NB4 (cell line): ENCODE data around the gene NPHP4.

Source experiments
- POLR2A ChIP-seq: IDR thresholded peaks from 2 replicates; pipeline ENCODE4 v1.6.1; 2011; ENCODE audit warnings: mild to moderate bottlenecking; ENCODE audit not compliant: insufficient read length; ENCODE audit errors: extremely low read depth
- TF ChIP-seq, protein P1 (sequence below): IDR thresholded peaks from one replicate; pipeline ENCODE4 v1.5.1; 2012; ENCODE audit warnings: low read depth, low read length
- TF ChIP-seq, protein P2 (sequence below): IDR thresholded peaks from 2 replicates; pipeline ENCODE4 v1.6.1; 2011; ENCODE audit warnings: low read depth, low read length

DNA sequence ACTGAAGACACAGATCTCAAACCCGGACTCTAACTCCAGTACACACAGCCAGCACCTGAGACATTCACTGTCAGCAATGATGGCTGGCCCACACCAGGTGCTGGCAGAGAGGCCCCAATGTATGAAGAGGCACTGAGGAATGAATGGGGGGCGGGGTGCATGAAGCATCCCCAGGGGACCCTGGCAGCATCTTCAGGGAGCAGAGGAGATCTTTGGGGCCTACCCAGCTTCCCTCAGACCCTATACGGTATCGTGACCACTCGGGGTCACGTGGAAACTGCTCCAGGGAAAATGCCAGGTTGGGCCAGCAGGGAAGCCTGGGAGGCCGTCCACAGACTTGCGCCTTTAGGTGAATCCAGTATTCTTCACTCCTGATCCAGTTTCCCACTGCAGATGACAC, 84.3 kb downstream of the NPHP4 start:
- TF ChIP-seq POLR2A, result no peak
- TF ChIP-seq, protein P1, sequence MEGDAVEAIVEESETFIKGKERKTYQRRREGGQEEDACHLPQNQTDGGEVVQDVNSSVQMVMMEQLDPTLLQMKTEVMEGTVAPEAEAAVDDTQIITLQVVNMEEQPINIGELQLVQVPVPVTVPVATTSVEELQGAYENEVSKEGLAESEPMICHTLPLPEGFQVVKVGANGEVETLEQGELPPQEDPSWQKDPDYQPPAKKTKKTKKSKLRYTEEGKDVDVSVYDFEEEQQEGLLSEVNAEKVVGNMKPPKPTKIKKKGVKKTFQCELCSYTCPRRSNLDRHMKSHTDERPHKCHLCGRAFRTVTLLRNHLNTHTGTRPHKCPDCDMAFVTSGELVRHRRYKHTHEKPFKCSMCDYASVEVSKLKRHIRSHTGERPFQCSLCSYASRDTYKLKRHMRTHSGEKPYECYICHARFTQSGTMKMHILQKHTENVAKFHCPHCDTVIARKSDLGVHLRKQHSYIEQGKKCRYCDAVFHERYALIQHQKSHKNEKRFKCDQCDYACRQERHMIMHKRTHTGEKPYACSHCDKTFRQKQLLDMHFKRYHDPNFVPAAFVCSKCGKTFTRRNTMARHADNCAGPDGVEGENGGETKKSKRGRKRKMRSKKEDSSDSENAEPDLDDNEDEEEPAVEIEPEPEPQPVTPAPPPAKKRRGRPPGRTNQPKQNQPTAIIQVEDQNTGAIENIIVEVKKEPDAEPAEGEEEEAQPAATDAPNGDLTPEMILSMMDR, result no peak
- TF ChIP-seq, protein P2, sequence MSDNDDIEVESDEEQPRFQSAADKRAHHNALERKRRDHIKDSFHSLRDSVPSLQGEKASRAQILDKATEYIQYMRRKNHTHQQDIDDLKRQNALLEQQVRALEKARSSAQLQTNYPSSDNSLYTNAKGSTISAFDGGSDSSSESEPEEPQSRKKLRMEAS, result no peak
